H9 (cell line): ENCODE results near the gene IRF7. TPM values are rescaled to one million over a fixed set of nuclear protein-coding genes. Genes with fewer than 3 reads are reported as not detected.

Experiments
- DNase-seq: peaks from one replicate; pipeline ENCODE4 v3.0.0-alpha.2; 2017
- H2AFZ ChIP-seq: one replicate; pipeline ENCODE4 v1.6.1; 2013; ENCODE audit warnings: mild to moderate bottlenecking, low read length, control low read depth, moderate library complexity
- H2AK5ac ChIP-seq: 2 replicates; pipeline ENCODE4 v1.6.1; 2013; ENCODE audit warnings: low read length, control low read depth, mixed read lengths; ENCODE audit not compliant: insufficient read length
- H2BK120ac ChIP-seq: one replicate; pipeline ENCODE4 v1.6.1; 2013; ENCODE audit warnings: low read depth, mild to moderate bottlenecking, low read length, control low read depth, inconsistent platforms; ENCODE audit not compliant: poor library complexity, severe bottlenecking
- H2BK12ac ChIP-seq: 2 replicates; pipeline ENCODE4 v1.6.1; 2013; ENCODE audit warnings: low read length, control low read depth, mixed read lengths, low read depth; ENCODE audit not compliant: insufficient read length
- H2BK15ac ChIP-seq: 2 replicates; pipeline ENCODE4 v1.6.1; 2013; ENCODE audit warnings: low read depth, low read length, control low read depth
- H2BK20ac ChIP-seq: one replicate; pipeline ENCODE4 v1.6.1; 2013; ENCODE audit warnings: low read depth, mild to moderate bottlenecking, low read length, control low read depth, inconsistent platforms; ENCODE audit not compliant: poor library complexity, severe bottlenecking
- H2BK5ac ChIP-seq: 2 replicates; pipeline ENCODE4 v1.6.1; 2013; ENCODE audit warnings: low read length, control low read depth, mixed read lengths; ENCODE audit not compliant: insufficient read length
- H3K14ac ChIP-seq: 2 replicates; pipeline ENCODE4 v1.6.1; 2013; ENCODE audit warnings: low read length, control low read depth; ENCODE audit not compliant: insufficient read depth
- H3K18ac ChIP-seq: 2 replicates; pipeline ENCODE4 v1.6.1; 2013; ENCODE audit warnings: low read depth, mild to moderate bottlenecking, mixed read lengths, low read length, control low read depth; ENCODE audit not compliant: insufficient read length
- H3K23ac ChIP-seq: 2 replicates; pipeline ENCODE4 v1.6.1; 2013; ENCODE audit warnings: low read length, control low read depth, mixed read lengths, low read depth; ENCODE audit not compliant: insufficient read length
- H3K23me2 ChIP-seq: 2 replicates; pipeline ENCODE4 v1.6.1; 2013; ENCODE audit warnings: low read depth, mild to moderate bottlenecking, mixed read lengths, low read length, control low read depth; ENCODE audit not compliant: insufficient read length, poor library complexity, severe bottlenecking
- H3K27ac ChIP-seq: 2 replicates; pipeline ENCODE4 v1.5.1; 2013; ENCODE audit warnings: low read length, control low read depth, mixed read lengths, low read depth; ENCODE audit not compliant: insufficient read length
- H3K27me3 ChIP-seq: 2 replicates; pipeline ENCODE4 v1.6.1; 2013; ENCODE audit warnings: low read length, control low read depth, inconsistent platforms; ENCODE audit not compliant: insufficient read depth
- H3K4ac ChIP-seq: 2 replicates; pipeline ENCODE4 v1.6.1; 2013; ENCODE audit warnings: low read depth, mild to moderate bottlenecking, control low read depth, inconsistent platforms, low read length, moderate library complexity
- H3K4me1 ChIP-seq: 2 replicates; pipeline ENCODE4 v1.6.1; 2013; ENCODE audit warnings: low read length, control low read depth, inconsistent platforms; ENCODE audit not compliant: insufficient read depth
- H3K4me2 ChIP-seq: 2 replicates; pipeline ENCODE4 v1.6.1; 2013; ENCODE audit warnings: low read length, control low read depth, mixed read lengths; ENCODE audit not compliant: insufficient read length, insufficient read depth
- H3K56ac ChIP-seq: 2 replicates; pipeline ENCODE4 v1.6.1; 2013; ENCODE audit warnings: low read depth, mild to moderate bottlenecking, mixed read lengths, low read length, control low read depth; ENCODE audit not compliant: insufficient read length
- H3K79me1 ChIP-seq: 2 replicates; pipeline ENCODE4 v1.6.1; 2013; ENCODE audit warnings: low read depth, mild to moderate bottlenecking, moderate library complexity, low read length, control low read depth, inconsistent platforms; ENCODE audit not compliant: insufficient read depth, poor library complexity, severe bottlenecking
- H3K79me2 ChIP-seq: 2 replicates; pipeline ENCODE4 v1.6.1; 2013; ENCODE audit warnings: low read length, control low read depth, inconsistent platforms; ENCODE audit not compliant: insufficient read depth
- H3K9ac ChIP-seq: 2 replicates; pipeline ENCODE4 v1.6.1; 2013; ENCODE audit warnings: low read length, control low read depth, mixed read lengths; ENCODE audit not compliant: insufficient read length; ENCODE audit errors: extremely low read depth
- H3K9me3 ChIP-seq: one replicate; pipeline ENCODE4 v1.6.1; 2013; ENCODE audit warnings: low read depth, low read length, inconsistent platforms; ENCODE audit not compliant: control insufficient read depth
- H3T11ph ChIP-seq: one replicate; pipeline ENCODE4 v1.6.1; 2013; ENCODE audit warnings: mild to moderate bottlenecking, low read length, control low read depth, inconsistent platforms
- H4K20me1 ChIP-seq: one replicate; pipeline ENCODE4 v1.6.1; 2013; ENCODE audit not compliant: control insufficient read depth, insufficient read length, insufficient read depth
- H4K5ac ChIP-seq: 2 replicates; pipeline ENCODE4 v1.6.1; 2013; ENCODE audit warnings: low read depth, mild to moderate bottlenecking, mixed read lengths, low read length, control low read depth; ENCODE audit not compliant: insufficient read length
- H4K8ac ChIP-seq: replicated peaks from 2 replicates; pipeline ENCODE4 v1.6.1; 2013; ENCODE audit warnings: low read length, control low read depth, mixed read lengths, low read depth; ENCODE audit not compliant: insufficient read length
- H4K91ac ChIP-seq: 2 replicates; pipeline ENCODE4 v1.6.1; 2013; ENCODE audit warnings: low read depth, mild to moderate bottlenecking, moderate library complexity, mixed read lengths, low read length, control low read depth; ENCODE audit not compliant: insufficient read length
- H3K27ac Mint-ChIP-seq, 3 experiments: 2 replicates in 2 of 3; 3 replicates in 1 of 3; pipeline ENCODE4 v1.8.0; 2020 to 2021; ENCODE audit warnings: mixed read lengths in 3 of 3, mild to moderate bottlenecking in 1 of 3, moderate library complexity in 1 of 3
- H3K27me3 Mint-ChIP-seq: 2 replicates; pipeline ENCODE4 v1.8.0; 2021; ENCODE audit warnings: low read depth, mild to moderate bottlenecking, moderate library complexity, mixed read lengths
- H3K36me3 Mint-ChIP-seq, 3 experiments: 2 replicates in 2 of 3; 3 replicates in 1 of 3; pipeline ENCODE4 v1.8.0; 2020 to 2021; ENCODE audit warnings: low read depth in 3 of 3, mixed read lengths in 3 of 3; ENCODE audit not compliant: insufficient read depth in 1 of 3
- H3K4me1 Mint-ChIP-seq, 2 experiments: 2 replicates each; pipeline ENCODE4 v1.8.0; 2020; ENCODE audit warnings: mixed read lengths in 2 of 2
- H3K4me3 Mint-ChIP-seq, 2 experiments: 2 replicates in 1 of 2; 3 replicates in 1 of 2; pipeline ENCODE4 v1.8.0; 2020 to 2021; ENCODE audit warnings: mild to moderate bottlenecking in 2 of 2, mixed read lengths in 2 of 2, moderate library complexity in 1 of 2
- H3K9me3 Mint-ChIP-seq, 2 experiments: 2 replicates in 1 of 2; 3 replicates in 1 of 2; pipeline ENCODE4 v1.8.0; 2020; ENCODE audit warnings: mild to moderate bottlenecking in 2 of 2, mixed read lengths in 2 of 2, moderate library complexity in 1 of 2
- WGBS: extraction: QIAGEN DNeasy Blood & Tissue Kit; methylation state at CpG from one replicate; pipeline ENCODE4 v1.1.7; 2013; ENCODE audit warnings: missing lambda C conversion rate, low lambda C conversion rate, mixed read lengths; ENCODE audit not compliant: insufficient read length; ENCODE audit errors: extremely low coverage; 5-methylcytosine and 5-hydroxymethylcytosine counted together
- total RNA-seq: library from RNA; stranded (reverse); gene quantifications from 2 replicates; pipeline ENCODE4 v1.2.1, GENCODE V29; 2021
- TF ChIP-seq, protein P1 (sequence below): fragments of 200-600 bp; sonication (generic); conservative IDR thresholded peaks from 3 replicates; pipeline ENCODE4 v1.8.0; 2021; ENCODE audit warnings: antibody characterized with exemption, mild to moderate bottlenecking

Gene IRF7
- total RNA-seq, 1 experiment from 2014 or later: 9.8 TPM

- no CpG with 5 or more reads among the region's 68 CpGs for WGBS
- no peak overlapping the region for H3K9ac ChIP-seq
These were observed 887 bp downstream of the IRF7 start for GRCh38 chr11:614623-615503.

More at GRCh38 chr11:614623-615503, 887 bp downstream of the IRF7 start:
- H4K20me1 ChIP-seq: no peaks in the 10 kb centered on the region
- H3K4me1 ChIP-seq: no peaks in the 10 kb centered on the region
- H4K5ac ChIP-seq: no peak overlapping the region
- Mint-ChIP-seq H3K4me3 (peak overlapping the region; percentile 73 to 82), H3K27me3 (no peaks in the 10 kb centered on the region), H3K36me3 (peaks cover 3 to 26% (median 24%) of the 10 kb centered on the region in 3 experiments; a peak in 6 of 7 replicates), H3K4me1 (peaks cover 4 to 6% of the 10 kb centered on the region in 2 experiments; a peak in 3 of 4 replicates), H3K27ac (peak overlapping the region in 2 of 3 experiments; percentile 89 to 94; a peak in 3 of 7 replicates), H3K9me3 (no peaks in the 10 kb centered on the region)
- H3K23ac ChIP-seq: no peak overlapping the region
- H2BK12ac ChIP-seq: no peak overlapping the region
- H3K27me3 ChIP-seq: no peaks in the 10 kb centered on the region
- no peak overlapping the region for H3K56ac ChIP-seq
- no peak overlapping the region for H2BK5ac ChIP-seq
- no peak overlapping the region for H2AK5ac ChIP-seq
- H3T11ph ChIP-seq: no peak overlapping the region
- no peak overlapping the region for H3K27ac ChIP-seq
- no peak overlapping the region for H3K18ac ChIP-seq
- no peak overlapping the region for H2BK20ac ChIP-seq
- H3K4ac ChIP-seq: no peak overlapping the region
- no peak overlapping the region for H3K14ac ChIP-seq
- TF ChIP-seq, protein P1, sequence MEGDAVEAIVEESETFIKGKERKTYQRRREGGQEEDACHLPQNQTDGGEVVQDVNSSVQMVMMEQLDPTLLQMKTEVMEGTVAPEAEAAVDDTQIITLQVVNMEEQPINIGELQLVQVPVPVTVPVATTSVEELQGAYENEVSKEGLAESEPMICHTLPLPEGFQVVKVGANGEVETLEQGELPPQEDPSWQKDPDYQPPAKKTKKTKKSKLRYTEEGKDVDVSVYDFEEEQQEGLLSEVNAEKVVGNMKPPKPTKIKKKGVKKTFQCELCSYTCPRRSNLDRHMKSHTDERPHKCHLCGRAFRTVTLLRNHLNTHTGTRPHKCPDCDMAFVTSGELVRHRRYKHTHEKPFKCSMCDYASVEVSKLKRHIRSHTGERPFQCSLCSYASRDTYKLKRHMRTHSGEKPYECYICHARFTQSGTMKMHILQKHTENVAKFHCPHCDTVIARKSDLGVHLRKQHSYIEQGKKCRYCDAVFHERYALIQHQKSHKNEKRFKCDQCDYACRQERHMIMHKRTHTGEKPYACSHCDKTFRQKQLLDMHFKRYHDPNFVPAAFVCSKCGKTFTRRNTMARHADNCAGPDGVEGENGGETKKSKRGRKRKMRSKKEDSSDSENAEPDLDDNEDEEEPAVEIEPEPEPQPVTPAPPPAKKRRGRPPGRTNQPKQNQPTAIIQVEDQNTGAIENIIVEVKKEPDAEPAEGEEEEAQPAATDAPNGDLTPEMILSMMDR: no peak
- no peak overlapping the region for H2AFZ ChIP-seq
- peak overlapping the region; percentile 35 for H3K4me2 ChIP-seq
- H3K79me2 ChIP-seq: no peaks in the 10 kb centered on the region
- H4K91ac ChIP-seq: no peak overlapping the region
- H4K8ac ChIP-seq: no peak overlapping the region
- H3K9me3 ChIP-seq: no peaks in the 10 kb centered on the region
- peaks cover 4% of the 10 kb centered on the region for H3K23me2 ChIP-seq
- H2BK120ac ChIP-seq: no peak overlapping the region
- H3K79me1 ChIP-seq: no peaks in the 10 kb centered on the region
- no peak for DNase-seq
- no peak overlapping the region for H2BK15ac ChIP-seq
